ENCODE measurements around the gene JAK2.

The JAK2 gene

DNA sequence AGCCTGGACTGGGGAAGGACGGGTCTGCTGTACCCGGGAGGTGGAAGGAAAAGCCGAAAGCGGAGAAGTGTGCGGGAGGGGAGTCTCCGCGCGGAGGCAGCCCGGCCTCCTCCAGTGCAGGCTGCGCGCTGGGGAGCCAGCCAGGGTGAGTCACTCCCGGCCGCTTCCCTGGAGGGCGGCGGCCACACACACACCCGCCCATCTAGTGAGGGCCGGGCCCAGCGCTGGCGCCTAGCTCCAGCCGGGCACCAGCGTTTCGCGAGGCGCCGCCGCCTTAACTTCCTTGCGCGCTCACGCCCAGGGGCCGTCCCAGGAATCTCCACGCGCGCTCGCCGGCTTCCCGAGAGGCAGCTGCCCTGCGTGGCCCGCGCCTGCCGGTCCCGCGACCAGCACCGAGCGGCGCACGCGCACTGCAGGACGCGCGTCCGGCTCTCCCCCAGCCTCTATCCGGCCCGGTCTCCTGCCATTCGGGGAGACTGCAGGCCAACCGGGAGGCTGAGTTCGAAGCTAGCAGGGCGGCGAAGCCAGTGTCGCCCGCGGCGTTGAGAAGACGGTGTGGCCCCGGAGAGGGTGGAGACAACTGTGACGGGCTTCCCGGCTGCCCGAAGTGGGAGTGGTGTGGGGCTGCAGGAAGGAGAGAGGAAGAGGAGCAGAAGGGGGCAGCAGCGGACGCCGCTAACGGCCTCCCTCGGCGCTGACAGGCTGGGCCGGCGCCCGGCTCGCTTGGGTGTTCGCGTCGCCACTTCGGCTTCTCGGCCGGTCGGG lies at the start of gene JAK2:
TSS of gene JAK2 (plus strand) at position 652 of the 765 bp plus-strand sequence. CDS start 36,716 bp downstream, outside the sequence.
- peak; percentile 95 for DNase-seq

DNA sequence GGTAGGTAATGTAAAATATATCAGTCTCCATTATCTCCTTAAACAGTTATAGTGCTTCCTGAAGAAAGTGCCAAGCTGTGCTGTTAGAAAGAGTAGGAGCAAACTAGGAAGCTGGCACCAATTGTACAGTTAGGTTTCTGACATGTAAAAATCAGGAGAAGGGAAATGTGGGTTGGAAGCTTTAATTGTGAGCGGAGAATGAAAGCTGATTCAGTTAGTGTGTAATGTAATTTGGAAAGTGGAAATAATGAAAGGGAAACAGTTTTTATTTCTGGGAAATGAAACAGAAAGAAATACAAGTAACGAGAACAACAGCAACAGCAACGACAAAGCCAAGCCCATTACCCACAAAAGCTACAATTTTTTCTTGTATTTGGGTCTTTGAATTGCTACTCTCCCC lies 48.8 kb upstream of the JAK2 start:
- DNase-seq: peak; percentile 87

DNA sequence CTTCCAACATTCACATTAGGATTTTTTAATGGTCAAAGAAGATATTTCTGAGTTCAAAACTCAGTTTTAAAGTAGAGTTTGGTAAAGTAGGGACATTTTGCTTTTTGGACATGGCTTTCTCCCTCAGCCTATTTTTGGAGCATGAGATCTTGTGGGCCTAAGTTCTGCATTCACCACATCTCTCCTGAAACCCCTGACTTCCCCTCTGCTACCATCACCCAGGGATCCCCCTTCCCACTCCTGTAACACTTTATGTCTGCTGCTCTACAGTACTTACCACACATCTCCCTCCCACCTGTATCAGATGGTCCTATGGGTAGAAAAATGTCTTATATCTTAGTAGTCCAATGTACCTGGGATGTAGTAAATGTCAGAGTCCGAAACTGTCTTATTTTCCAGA lies 48.2 kb upstream of the JAK2 start:
- DNase-seq: peak; percentile 81

DNA sequence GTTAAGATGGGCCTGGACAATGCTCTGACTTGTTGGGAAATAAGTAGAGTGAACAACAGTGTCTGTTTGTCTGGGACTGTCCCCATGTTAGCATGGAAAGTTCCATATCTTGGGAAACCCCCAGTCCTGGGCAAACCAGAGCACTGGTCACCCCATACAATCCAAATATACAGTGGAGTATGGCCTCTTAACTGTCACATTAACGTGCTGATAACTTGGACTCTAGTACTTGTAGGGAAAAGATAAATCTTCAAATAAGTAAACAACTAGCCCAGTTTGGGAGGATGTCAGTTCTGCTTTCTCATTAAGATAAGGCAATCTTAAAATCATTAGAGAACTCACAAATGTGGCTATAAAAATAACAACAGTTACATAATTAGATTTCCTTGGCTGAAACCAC lies 47.6 kb upstream of the JAK2 start:
- DNase-seq: peak; percentile 80

DNA sequence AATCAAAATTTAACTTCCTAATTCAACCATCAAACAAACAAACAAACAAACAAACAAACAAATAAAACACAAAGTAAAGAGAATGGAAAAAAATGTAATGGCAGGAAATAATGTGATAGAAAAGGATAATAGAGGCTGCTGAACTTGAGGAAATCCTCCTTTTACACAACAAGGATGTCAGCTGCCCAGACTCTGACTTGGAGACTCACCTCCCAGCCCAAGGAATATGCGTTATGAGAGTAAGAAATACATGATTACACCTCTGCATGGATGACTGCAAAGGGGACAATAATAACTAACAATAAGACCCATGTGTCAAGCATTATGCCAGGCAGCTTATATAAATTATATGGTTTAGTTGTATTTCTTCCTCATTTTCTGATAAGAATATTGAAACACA lies 46.6 kb upstream of the JAK2 start:
- peak; percentile 40 for DNase-seq

DNA sequence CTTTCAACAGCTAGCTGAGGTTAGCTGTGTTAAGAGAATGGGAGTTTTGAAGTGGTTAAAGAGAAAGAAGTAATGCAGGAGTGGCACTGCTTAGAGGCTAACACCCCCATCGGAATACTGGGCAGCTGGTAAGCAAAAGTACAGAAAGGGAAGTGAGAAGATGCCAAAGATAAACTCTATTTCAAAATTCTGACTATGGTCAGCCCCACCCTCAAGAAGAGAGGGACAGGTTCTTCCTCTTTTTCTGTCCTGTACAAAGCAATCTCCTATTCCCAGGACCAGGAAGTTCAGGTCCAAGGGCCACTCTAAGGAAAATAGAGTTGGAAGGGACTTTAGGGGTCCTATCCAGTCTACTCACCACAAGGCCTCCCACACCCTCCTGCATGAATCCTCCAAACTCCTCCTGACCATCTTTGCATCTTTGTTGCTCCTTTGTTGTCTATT lies 45.9 kb upstream of the JAK2 start:
- peak; percentile 86 for DNase-seq

DNA sequence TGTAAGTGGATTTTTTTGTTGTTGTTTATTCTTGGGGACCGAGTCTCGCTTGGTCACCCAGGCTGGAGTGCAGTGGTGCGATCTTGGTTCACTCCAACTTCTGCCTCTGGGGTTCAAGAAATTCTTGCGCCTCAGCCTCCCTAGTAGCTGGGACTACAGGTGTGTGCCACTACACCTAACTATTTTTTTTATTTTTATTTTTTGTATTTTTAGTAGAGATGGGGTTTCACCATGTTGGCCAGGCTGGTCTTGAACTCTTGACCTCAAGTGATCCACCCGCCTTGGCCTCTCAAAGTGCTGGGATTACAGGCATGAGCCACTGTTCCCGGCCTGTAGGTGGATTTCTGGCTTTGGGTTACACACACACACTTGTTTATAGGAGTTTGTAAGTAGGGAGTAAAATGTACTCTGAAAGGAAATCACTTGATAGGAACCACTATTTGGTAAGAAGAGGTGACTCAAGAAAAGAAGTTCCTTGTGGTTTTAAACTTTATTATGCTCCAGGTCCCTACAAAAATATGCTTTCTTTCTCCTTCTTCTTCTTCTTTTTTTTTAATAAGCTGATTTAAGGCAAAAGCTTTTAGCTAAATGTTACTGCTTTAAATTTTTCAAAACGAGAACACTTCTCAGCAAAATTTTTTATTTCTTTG lies 42.9 kb upstream of the JAK2 start:
- peak; percentile 76 for DNase-seq

DNA sequence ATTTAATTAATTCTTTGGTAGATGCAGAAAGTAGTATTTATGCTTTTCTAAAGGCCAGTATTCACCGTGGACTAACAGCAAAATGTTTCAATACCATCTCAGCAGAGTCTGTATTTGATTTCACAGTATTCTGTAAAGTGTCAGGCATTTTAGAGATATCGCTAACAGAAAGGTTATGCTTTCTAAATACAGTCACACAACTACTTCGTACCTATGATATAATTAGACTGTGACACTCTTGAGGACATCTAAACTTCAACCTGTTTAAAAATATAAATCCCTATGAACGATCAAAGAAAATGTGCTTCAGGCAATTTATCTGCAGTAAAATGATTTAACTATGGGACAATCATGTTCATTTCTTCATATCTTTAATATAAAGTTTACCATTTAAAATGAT lies 41.7 kb upstream of the JAK2 start:
- DNase-seq: no peak

DNA sequence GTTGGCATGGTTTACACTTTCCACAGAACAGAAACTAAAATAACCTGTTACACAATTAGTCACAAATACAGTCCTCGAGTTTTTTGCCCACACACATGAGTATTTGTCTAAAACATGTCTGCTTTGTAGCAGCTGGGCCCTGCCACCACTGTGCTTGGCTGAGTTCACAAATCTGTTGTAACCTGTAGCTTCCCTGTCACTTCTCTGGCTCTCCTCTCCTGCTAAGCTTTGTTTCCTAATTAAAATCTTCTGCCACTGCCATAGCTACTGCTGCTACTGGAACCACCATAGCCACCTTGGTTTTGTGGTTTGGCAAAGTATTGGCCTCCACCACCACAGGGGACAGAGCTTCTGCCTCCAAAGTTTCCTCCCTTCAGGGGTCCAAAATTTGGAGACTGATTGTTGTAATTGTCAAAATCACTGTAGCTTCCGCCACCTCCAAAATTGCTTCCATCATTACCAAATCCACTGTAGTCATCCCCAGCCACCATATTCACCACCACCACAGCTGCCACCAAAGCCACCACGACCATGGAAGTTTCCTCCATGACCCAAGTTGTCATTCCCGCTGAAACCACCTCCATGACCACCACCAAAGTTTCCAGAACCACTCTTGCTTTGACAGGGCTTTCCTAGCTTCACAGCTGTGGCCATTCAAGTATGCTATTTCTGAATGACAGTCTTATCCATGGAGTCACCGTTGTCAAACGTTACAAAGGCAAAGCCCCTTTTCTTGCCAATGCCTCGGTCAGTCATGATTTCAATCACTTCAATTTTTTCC lies 40.5 kb upstream of the JAK2 start:
- peak; percentile 52 for DNase-seq

DNA sequence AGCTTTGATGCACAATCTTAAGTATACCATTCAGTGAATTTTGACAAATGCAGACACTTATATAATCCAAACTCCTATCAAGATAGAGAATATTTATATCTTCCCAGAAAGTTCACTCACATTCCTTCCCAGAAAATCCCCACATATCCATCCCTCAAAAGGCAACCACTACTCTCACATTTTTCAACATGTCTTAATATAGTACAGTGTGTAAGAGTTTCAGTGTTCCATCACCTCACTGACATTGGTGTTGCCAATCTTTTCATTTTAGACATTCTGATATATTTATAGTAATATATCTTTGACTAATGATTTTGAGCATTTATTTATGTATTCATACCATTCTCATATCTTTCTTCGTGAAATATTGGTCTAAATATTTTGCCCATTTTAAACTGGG lies 38.1 kb upstream of the JAK2 start:
- DNase-seq: no peak

DNA sequence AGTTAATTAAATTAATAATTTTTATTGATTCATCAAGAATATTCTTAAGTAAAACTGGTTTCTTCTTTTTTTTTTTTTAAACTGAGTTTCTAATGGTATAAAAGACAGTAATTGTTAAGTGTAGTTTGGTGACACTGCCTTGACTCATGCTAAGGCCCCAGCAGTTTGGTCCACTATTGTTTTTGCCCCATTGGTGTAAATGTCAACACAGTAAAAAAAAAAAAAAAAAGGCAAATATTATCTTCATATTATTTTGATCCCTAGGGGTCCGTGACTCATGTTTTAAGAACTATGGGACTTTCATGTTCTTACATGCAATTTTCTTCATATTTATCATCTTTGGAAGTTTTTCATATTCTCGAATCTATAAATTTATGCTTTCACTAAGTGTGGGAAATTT lies 29.2 kb upstream of the JAK2 start:
- no peak for DNase-seq

DNA sequence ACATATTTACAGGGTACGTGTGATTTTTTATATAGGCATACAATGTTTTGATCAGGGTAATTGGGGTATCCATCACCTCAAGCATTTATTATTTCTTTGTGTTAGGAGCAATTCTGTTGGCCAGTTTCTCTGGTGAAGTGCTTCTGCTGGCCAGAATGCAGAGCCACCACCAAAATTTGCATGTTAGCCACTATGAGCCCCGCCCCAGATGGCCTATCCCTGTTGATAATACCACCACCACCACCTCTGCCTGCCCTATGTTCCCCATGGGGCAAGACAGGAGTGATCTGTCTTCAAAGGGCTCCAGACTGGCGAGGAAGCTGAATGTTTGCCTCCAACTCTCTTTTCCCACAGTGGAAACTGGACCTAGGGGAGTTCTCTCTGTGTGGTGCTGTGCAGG lies 26.0 kb upstream of the JAK2 start:
- DNase-seq: no peak

DNA sequence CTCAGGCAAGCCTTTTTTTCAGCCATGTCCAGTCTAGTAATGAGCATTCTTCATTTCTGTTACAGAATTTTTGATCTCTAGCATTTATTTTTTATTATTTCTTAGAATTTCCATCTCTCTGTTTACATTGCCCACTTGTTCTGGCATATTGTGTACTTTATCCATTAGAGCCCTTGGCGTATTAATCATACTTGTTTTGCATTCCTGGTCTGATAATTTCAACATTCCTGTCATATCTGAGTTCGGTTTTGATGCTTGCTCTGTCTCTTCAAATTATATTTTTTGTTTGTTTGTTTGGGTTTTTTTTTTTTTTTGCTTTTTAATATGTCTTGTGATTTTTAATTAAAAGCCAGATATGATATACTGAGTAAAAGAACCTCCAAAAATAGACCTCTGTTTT lies 23.0 kb upstream of the JAK2 start:
- no peak for DNase-seq

DNA sequence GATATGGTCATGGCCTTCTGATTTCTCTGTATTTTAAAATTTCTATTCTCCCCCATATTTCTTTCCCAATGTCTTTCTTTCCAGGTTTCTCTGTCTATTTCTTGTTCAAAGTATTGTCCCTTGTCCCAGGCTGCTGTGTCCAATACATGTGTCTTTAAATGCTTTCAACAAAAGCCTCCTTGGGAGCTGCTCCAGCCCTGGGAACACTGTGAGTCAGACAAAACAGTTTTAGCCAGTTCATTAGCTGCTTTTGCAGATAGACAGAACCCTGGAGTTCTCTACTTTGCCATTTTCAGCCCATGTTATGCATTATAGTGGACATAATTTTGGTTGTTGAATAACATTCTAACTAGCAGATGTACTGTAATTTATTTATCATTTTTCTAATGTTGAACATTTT lies 20.5 kb upstream of the JAK2 start:
- DNase-seq: no peak

DNA sequence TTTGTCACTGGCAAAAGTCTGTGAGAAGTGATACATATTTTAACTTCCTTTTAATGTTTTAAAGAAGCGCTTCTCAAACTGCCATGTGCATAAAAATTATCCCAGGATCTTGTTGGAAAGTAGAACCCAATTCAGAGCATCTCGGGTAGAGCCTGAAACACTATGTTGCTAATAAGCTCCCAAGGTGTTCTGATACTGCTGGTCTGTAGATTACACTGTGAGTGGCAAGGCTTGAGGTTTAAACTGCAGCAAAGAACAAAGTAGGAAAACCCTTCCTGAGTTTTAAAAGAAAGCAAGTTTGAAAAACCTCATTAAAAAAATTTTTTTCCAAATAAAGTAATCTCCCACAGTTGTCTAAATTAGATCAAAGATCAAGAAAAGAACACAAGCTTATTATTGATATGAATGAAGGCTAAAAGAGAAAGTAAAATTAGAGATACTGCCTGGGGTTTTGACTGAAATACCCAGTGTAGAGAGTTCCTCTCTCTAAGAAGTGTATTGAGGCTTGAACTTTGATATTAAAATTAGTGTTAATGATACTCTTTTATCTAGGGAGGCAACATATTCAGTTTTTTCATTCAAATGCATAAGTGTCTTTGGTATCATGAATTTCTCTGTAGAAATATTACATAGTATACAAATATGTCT lies 19.8 kb upstream of the JAK2 start:
- DNase-seq: no peak

DNA sequence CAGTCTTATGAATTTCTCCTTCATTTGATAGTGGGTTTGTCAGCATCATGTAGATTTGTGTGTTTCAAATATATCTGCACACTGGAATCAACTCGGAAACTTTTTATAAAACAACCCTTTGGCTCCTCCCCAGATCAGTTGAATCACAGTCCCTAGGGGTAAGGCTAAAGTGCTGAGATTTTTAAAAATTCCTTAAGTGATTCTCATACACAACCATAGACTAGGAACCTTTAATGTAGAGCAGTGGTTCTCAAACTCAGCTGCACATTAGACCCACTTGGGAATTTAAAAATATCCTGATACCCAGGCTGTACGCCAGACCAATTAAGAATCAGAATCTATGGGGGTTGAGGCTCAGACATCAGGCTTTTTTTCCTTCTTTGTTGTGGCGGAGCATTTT lies 17.5 kb upstream of the JAK2 start:
- no peak for DNase-seq

DNA sequence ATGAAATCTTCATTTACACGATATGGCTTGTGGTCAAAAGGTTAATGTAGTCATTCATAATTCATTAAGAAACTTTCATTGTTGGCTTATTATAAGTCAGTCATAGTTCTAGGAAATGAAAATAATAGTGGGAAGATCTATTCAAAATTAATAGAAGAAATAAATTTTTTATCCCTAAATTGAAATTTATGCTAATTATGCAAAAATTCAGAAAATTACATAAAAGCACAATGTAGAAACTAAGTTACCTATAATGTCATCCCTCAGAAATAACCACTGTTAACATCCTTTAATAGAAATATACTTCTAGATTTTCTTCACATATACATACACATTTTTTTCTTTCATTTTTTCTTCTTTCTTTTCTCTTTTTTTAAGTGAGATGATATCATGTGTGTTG lies 15.9 kb upstream of the JAK2 start:
- DNase-seq: no peak

DNA sequence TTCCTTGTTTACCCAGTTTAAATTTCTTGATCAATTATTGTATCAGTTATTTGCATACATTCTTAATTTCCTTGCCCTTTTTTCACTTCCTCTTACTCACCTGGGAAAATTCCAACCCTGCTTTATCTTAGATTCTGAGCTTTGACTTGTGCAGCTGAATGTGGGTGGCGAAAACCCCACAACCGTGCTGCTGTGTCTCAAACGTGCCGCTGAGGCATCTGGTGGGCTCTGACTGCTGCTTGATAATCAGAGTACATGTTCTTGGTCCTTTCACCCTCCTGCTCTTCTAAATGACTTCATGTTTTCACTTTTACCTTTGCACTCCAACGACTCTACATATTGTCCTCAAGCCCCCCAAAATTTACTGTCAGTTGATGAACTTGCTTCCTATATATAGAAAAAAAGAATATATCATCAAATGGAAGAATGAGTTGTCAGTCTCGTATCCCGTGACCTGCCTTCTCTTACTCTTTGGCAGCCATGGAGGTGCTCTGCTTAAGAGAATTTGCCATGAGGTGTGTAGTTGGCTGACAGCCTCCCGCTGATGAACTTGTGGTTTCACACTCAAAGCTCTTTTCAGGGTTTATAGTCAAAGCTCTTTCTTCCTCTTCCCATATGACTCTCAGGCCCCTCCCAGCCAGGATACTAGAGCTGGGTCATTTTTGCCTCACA lies 14.0 kb upstream of the JAK2 start:
- DNase-seq: peak; percentile 61

DNA sequence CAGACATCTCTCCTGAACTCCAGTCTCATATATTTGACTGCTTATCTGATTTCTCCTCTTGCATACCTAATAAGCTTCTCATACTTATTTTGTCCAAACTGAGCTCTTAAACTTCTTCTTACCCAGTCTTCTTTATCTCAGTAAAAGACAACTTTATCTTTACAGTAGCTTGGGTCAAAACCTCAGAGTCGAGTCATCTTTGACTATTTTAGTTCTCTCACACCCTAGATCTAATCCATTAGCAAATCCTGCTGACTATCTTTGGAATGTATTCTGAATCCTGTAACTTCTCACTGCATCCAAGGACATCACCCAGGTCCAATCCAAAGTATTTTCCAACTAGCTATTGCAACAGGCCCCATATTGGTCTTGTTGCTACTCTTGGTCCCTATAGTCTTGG lies 11.8 kb upstream of the JAK2 start:
- no peak for DNase-seq

DNA sequence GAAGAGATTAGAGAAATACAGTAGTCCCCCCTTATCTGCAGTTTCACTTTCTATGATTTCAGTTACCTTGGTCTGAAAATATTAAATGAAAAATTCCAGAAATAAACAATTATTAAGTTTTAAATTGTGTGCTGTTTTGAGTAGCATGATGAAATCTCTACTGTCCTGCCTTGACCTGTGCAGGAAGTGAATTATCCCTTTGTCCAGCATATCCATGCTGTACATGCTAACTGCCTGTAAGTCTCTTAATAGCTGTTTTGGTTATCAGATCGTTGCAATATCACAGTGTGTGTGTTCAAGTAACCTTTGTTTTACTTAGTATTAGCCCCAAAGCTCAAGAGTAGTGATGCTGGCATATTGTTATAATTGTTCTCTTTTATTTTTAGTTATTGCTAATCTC lies 11.2 kb upstream of the JAK2 start:
- no peak for DNase-seq

DNA sequence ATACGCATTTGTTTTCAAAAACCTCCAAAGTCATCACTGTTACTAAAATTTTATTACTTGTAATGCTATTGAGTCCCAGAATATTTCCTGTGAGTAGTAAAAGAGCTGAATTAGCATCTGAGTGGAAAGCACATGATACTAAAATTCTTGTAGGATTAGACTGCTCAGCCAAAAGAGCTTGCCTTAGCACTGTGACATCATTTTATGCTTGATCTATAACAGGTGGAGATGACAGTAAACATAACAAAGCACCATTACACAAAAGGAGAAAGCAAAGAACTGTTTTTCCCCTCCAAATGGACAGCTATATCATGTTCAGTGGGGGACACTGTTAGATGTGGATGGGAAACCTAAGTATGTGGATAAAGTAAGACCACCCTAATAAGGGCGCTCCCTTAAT lies 5.8 kb upstream of the JAK2 start:
- DNase-seq: no peak

DNA sequence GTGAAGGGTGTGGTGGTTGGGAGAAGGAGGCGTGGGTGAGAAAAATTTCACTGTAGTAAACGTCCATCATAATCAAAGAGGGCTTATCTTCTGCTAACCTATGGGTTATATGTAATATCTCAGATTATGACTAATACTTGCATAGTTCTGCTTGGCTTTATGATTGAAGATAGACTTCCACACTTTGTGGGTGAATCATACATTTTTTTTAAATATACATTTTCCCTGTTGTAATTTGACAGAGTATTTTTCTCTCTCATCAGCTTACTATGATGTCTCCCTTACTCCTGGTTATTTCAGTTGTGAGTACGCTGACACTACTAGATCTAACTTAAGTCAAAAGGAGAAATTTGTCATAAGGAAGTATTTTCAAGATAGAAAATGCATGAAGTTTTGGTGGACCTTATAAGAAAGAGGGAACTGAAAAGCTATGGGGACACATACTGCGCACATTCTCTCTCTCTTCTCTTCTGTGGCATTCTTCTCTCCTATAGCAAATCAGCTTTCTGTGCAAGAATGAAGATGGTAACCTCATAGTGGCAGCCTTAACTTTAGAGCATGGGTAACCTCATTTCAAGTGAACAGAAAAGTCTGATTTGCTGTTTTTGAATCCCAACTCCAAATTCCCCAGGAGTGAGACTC lies 4.9 kb upstream of the JAK2 start:
- peak; percentile 48 for DNase-seq

Measured in suppressor macrophage treated with lipopolysaccharide for 4 hours (primary cell).